CD4-positive, alpha-beta memory T cell (primary cell): ENCODE measurements around the gene RGP1. TPM values are rescaled to one million over a fixed set of nuclear protein-coding genes. Genes with fewer than 3 reads are reported as not detected.

Experiments used
- CTCF ChIA-PET: fragments of 350-600 bp; sonication (Branson Sonifier 250); formaldehyde crosslinking; loops from one replicate; lab custom pipeline; 2021; ENCODE audit warnings: inconsistent platforms; ENCODE audit not compliant: partially characterized antibody; lab: Charles Lee
- POLR2A ChIA-PET: fragments of 350-600 bp; sonication (Branson Sonifier 250); formaldehyde crosslinking; loops from one replicate; lab custom pipeline; 2021; ENCODE audit not compliant: partially characterized antibody; lab: Charles Lee
- DNase-seq, 5 donors: peaks; one replicate each; pipeline versions ENCODE4 v3.0.0 to v3.0.0-alpha.2; 2020 to 2022; ENCODE audit warnings: mixed read lengths in 1 of 5
- H3K27ac ChIP-seq: one replicate; pipeline ENCODE4 v1.7.0; 2013; ENCODE audit warnings: low read depth, low read length
- H3K27me3 ChIP-seq: 2 replicates; pipeline ENCODE4 v1.7.0; 2013; ENCODE audit warnings: mild to moderate bottlenecking, low read length, moderate library complexity; ENCODE audit not compliant: insufficient read depth
- H3K36me3 ChIP-seq: 2 replicates; pipeline ENCODE4 v1.7.0; 2013; ENCODE audit warnings: mild to moderate bottlenecking, low read length, moderate library complexity; ENCODE audit not compliant: insufficient read depth
- H3K4me1 ChIP-seq: 2 replicates; pipeline ENCODE4 v1.7.0; 2013; ENCODE audit warnings: mild to moderate bottlenecking, low read length, moderate library complexity; ENCODE audit not compliant: insufficient read depth
- H3K4me3 ChIP-seq, 2 donors: one replicate each; pipeline ENCODE4 v1.7.0; 2013; ENCODE audit warnings: low read length in 2 of 2, mild to moderate bottlenecking in 1 of 2
- H3K9me3 ChIP-seq, 2 donors: one replicate each; pipeline ENCODE4 v1.7.0; 2013; ENCODE audit warnings: low read length in 2 of 2, control low read depth in 1 of 2; ENCODE audit not compliant: control insufficient read depth in 1 of 2
- H3K27ac Mint-ChIP-seq, 7 donors: one replicate each; pipeline ENCODE4 v1.8.0; 2020 to 2021; ENCODE audit warnings: mixed read lengths in 7 of 7, mild to moderate bottlenecking in 6 of 7, inconsistent platforms in 3 of 7, moderate library complexity in 3 of 7
- H3K27me3 Mint-ChIP-seq, 2 donors: one replicate each; pipeline ENCODE4 v1.8.0; 2020 to 2021; ENCODE audit warnings: mixed read lengths in 2 of 2
- H3K36me3 Mint-ChIP-seq, 2 donors: one replicate each; pipeline ENCODE4 v1.8.0; 2020 to 2021; ENCODE audit warnings: mixed read lengths in 2 of 2, inconsistent platforms in 1 of 2, mild to moderate bottlenecking in 1 of 2
- H3K4me1 Mint-ChIP-seq, 4 donors: one replicate each; pipeline ENCODE4 v1.8.0; 2020 to 2021; ENCODE audit warnings: mixed read lengths in 4 of 4, mild to moderate bottlenecking in 1 of 4
- H3K4me3 Mint-ChIP-seq, 8 donors: one replicate each; pipeline ENCODE4 v1.8.0; 2020 to 2021; ENCODE audit warnings: mixed read lengths in 8 of 8, mild to moderate bottlenecking in 7 of 8, moderate library complexity in 6 of 8, inconsistent platforms in 3 of 8
- H3K9me3 Mint-ChIP-seq, 8 donors: one replicate each; pipeline ENCODE4 v1.8.0; 2020 to 2021; ENCODE audit warnings: mixed read lengths in 8 of 8, mild to moderate bottlenecking in 5 of 8, inconsistent platforms in 3 of 8, moderate library complexity in 1 of 8
- intact Hi-C: fragments of 100-400 bp; cut with micrococcal nuclease; formaldehyde crosslinking; loops from one replicate; pipeline ENCODE4 v1.15.1; 2023
- polyA plus RNA-seq, 2 donors: library from polyadenylated mRNA; unstranded; fragments of 300-500 nt; fragmentation: Illumina TruSeq; gene quantifications; one replicate each; pipeline ENCODE4 v1.2.3, GENCODE V29; 2021
- total RNA-seq, 2 experiments: library from RNA; stranded (reverse); gene quantifications; one replicate each; pipeline ENCODE4 v1.2.3, GENCODE V29; 2021

RGP1 gene
- total and polyA plus RNA-seq, 4 experiments from 2014 or later, result 6.1 to 33.8 (median 20.9) TPM

DNA sequence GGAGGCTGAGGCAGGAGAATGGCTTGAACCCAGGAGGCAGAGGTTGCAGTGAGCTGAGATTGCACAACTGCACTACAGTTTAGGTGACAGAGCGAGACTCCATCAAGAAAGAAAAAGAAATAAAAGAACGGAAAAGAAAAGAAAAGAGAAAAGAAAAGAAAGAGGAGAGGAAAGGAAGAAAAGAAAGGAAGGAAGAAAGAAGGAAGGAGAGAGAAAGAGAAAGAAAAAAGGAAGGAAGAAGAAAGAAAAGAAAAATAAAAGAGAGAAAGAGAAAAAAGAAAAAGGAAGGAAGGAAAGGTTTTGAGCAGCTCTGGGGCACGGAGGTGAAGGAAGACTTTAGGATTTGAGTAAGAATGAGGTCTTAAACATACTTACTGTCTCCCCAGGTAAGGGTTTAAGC is 35.5 kb upstream of the RGP1 start:
- H3K4me1 Mint-ChIP-seq, result peaks cover 0 to 2% (median 0%) of the 10 kb centered on the region in 4 donors
- CTCF ChIA-PET, result interaction anchor here (1.5 to 8.4 kb wide), 2 partner anchors 12 to 17 kb away, joined by 3 to 76 read pairs; no protein-coding TSS in a partner anchor
- H3K36me3 ChIP-seq, result peaks cover 83% of the 10 kb centered on the region
- no peak overlapping the region for H3K4me3 ChIP-seq
- DNase-seq, result no peak
- H3K36me3 Mint-ChIP-seq, result peaks cover 84 to 90% of the 10 kb centered on the region in 2 donors
- H3K4me1 ChIP-seq, result no peaks in the 10 kb centered on the region
- H3K4me3 Mint-ChIP-seq, result no peak overlapping the region
- POLR2A ChIA-PET, result interaction anchor here (0.8 to 3.0 kb wide), 2 partner anchors 19 to 27 kb away, joined by 3 to 11 read pairs; partner anchors contain the start of genes CREB3 and TLN1
- intact Hi-C loops, result no loop called here
- no peaks in the 10 kb centered on the region for H3K9me3 ChIP-seq
- H3K27me3 Mint-ChIP-seq, result no peaks in the 10 kb centered on the region
- no peak overlapping the region for H3K27ac ChIP-seq
- H3K27ac Mint-ChIP-seq, result peak overlapping the region in 4 of 7 donors; percentile 60 to 84 (median 68)
- H3K9me3 Mint-ChIP-seq, result no peaks in the 10 kb centered on the region
- no peaks in the 10 kb centered on the region for H3K27me3 ChIP-seq

GRCh38 chr9:35714123-35714522 is 35.0 kb upstream of the RGP1 start:
- Mint-ChIP-seq H3K9me3 (no peaks in the 10 kb centered on the region), H3K27ac (peak overlapping the region in 2 of 7 donors; percentile 31 to 67), H3K4me1 (peaks cover 0 to 2% (median 0%) of the 10 kb centered on the region in 4 donors), H3K27me3 (no peaks in the 10 kb centered on the region), H3K36me3 (peaks cover 79 to 90% of the 10 kb centered on the region in 2 donors), H3K4me3 (no peak overlapping the region)
- DNase-seq, result no peak
- intact Hi-C loops, result no loop called here
- Histone ChIP-seq H3K4me1 (no peaks in the 10 kb centered on the region), H3K4me3 (no peak overlapping the region), H3K27ac (no peak overlapping the region), H3K27me3 (no peaks in the 10 kb centered on the region), H3K9me3 (no peaks in the 10 kb centered on the region), H3K36me3 (peaks cover 83% of the 10 kb centered on the region)
- ChIA-PET CTCF (interaction anchor here (1.5 to 8.4 kb wide), 2 partner anchors 11 to 18 kb away, joined by 3 to 76 read pairs; no protein-coding TSS in a partner anchor), POLR2A (interaction anchor here (1.2 to 3.0 kb wide), 2 partner anchors 9 to 18 kb away, joined by 3 to 11 read pairs; partner anchors contain the start of genes CREB3 and TLN1)

DNA sequence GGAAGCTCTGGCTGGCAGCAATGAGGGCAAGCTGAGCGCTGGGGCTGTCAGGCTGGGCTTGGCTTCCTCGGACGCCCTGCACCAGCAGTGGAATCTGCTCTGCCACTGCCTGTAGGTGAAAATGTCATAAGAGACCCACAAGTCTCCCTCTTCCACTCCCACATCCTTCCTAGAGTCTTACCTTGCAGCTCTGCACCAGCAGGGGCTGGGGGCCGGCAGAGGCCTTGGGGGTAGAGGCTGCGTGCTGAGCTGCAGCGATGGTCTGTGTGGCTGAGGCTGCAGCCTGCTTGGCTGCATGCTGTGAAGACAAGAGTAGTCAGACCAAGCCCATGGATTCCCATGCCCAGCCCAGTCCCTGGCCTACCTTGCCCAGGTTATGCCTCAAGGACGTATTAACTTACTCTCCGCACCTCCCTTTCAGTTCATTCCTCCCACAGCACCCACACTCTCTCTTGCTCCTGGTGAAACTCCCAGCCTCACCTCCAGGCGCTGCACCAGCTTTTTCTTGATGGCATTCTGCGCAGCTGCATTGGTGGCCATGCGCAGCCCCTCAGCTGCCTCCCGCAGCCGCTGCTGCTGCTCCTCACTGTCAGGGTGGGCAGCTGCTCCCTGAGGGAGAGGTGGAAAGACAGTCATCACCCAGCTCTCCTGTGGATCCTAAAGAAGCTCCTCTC is 34.4 kb upstream of the RGP1 start:
- ChIA-PET CTCF (interaction anchor here (0.7 to 8.4 kb wide), 4 partner anchors 13 to 168 kb away, joined by 3 to 76 read pairs (median 4); no protein-coding TSS in a partner anchor), POLR2A (interaction anchor here (0.8 to 3.0 kb wide), 4 partner anchors 8 to 52 kb away, joined by 3 to 11 read pairs (median 4); partner anchors contain the start of genes CREB3 and TLN1)
- Mint-ChIP-seq H3K27ac (peak overlapping the region in 5 of 7 donors; percentile 12 to 80 (median 67)), H3K9me3 (no peaks in the 10 kb centered on the region), H3K4me3 (peak overlapping the region in 1 of 8 donors; percentile 21), H3K27me3 (no peaks in the 10 kb centered on the region), H3K4me1 (peaks cover 0 to 2% (median 0%) of the 10 kb centered on the region in 4 donors), H3K36me3 (peaks cover 79 to 92% of the 10 kb centered on the region in 2 donors)
- H3K27ac ChIP-seq, result no peak overlapping the region
- no peak for DNase-seq
- intact Hi-C loops, result no loop called here
- H3K36me3 ChIP-seq, result peaks cover 89% of the 10 kb centered on the region
- no peaks in the 10 kb centered on the region for H3K4me1 ChIP-seq
- no peak overlapping the region for H3K4me3 ChIP-seq
- H3K27me3 ChIP-seq, result no peaks in the 10 kb centered on the region
- no peaks in the 10 kb centered on the region for H3K9me3 ChIP-seq

- Histone ChIP-seq H3K27ac (no peak overlapping the region), H3K36me3 (peaks cover 94% of the 10 kb centered on the region), H3K9me3 (no peaks in the 10 kb centered on the region), H3K4me1 (no peaks in the 10 kb centered on the region), H3K4me3 (no peak overlapping the region), H3K27me3 (no peaks in the 10 kb centered on the region)
- Mint-ChIP-seq H3K36me3 (peaks cover 75 to 93% of the 10 kb centered on the region in 2 donors), H3K4me3 (no peak overlapping the region), H3K27me3 (no peaks in the 10 kb centered on the region), H3K27ac (peak overlapping the region in 5 of 7 donors; percentile 15 to 94 (median 52)), H3K9me3 (no peaks in the 10 kb centered on the region), H3K4me1 (no peaks in the 10 kb centered on the region)
- ChIA-PET CTCF (interaction anchor here (0.7 to 8.4 kb wide), 6 partner anchors 12 to 166 kb away, joined by 3 to 76 read pairs (median 5); partner anchors contain the start of genes CCDC107 and RMRP), POLR2A (interaction anchor here (0.8 to 1.3 kb wide), 2 partner anchors 12 to 32 kb away, joined by 3 to 6 read pairs; no protein-coding TSS in a partner anchor)
- no peak for DNase-seq
- intact Hi-C loops, result no loop called here
Measured at GRCh38 chr9:35716230-35716629, 32.9 kb upstream of the RGP1 start.

- H3K36me3 ChIP-seq, result peaks cover 96% of the 10 kb centered on the region
- intact Hi-C loops, result no loop called here
- POLR2A ChIA-PET, result interaction anchor here (0.8 to 1.3 kb wide), 2 partner anchors 11 to 15 kb away, joined by 3 to 6 read pairs; partner anchors contain the start of genes CREB3 and TLN1
- Mint-ChIP-seq H3K27me3 (no peaks in the 10 kb centered on the region), H3K27ac (peak overlapping the region in 3 of 7 donors; percentile 1 to 57 (median 16)), H3K36me3 (peaks cover 76 to 93% of the 10 kb centered on the region in 2 donors), H3K9me3 (no peaks in the 10 kb centered on the region), H3K4me1 (peaks cover 0 to 9% (median 2%) of the 10 kb centered on the region in 4 donors), H3K4me3 (no peak overlapping the region)
- H3K9me3 ChIP-seq, result no peaks in the 10 kb centered on the region
- no peak overlapping the region for H3K4me3 ChIP-seq
- no peaks in the 10 kb centered on the region for H3K27me3 ChIP-seq
- H3K4me1 ChIP-seq, result no peaks in the 10 kb centered on the region
- CTCF ChIA-PET, result interaction anchor here (0.7 to 8.4 kb wide), 5 partner anchors 11 to 59 kb away, joined by 3 to 76 read pairs (median 4); partner anchors contain the start of genes CCDC107 and RMRP
- H3K27ac ChIP-seq, result no peak overlapping the region
- DNase-seq, result no peak
Measured at GRCh38 chr9:35717132-35717870, 31.8 kb upstream of the RGP1 start.

DNA sequence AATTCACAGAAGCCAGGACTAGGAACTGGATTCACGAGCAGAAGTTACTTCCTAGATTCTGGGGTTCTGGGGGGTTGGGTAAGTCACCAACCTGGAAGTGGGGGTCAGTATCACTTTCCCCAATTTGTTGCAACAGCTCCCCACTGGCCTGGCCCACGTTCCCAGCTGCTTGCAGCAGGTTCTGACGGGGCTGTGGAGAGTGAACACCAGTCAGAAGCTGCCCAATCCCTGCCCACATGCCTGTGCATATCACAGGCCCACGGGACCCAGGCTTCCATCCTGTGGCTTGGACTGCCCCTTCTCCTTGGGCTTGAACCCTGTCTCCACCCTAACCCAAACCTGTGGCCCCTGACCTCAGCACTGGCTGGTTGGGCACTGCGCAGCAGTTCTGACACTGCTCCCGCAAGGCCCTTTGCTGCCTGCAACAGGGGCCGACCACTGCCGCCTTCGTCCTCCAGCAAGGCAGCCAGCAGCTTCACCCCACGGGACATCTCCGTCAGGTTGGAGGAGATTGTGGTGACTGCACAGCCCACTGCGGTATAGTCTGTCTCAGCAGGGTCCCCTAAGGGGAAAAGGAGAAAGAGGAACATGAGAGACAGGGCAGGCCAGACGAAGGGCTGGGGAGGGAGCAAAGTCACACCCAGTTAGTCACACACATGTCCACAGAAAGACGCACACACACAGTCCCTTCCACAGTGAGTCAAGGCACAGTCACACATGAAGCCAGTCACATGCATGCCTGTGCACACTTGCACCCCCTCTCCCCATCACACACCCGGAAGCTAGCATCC is 30.2 kb upstream of the RGP1 start:
- no peaks in the 10 kb centered on the region for H3K9me3 Mint-ChIP-seq
- H3K4me3 ChIP-seq, result no peak overlapping the region
- peaks cover 0 to 9% (median 2%) of the 10 kb centered on the region in 4 donors for H3K4me1 Mint-ChIP-seq
- H3K27me3 Mint-ChIP-seq, result no peaks in the 10 kb centered on the region
- POLR2A ChIA-PET, result interaction anchor here (1.0 to 1.6 kb wide), 2 partner anchors 14 to 103 kb away, joined by 3 to 4 read pairs; partner anchors contain the start of gene CREB3
- no peak overlapping the region for H3K27ac ChIP-seq
- H3K27ac Mint-ChIP-seq, result peak overlapping the region in 3 of 7 donors; percentile 44 to 76 (median 48)
- peaks cover 95% of the 10 kb centered on the region for H3K36me3 ChIP-seq
- no peaks in the 10 kb centered on the region for H3K9me3 ChIP-seq
- peaks cover 81 to 93% of the 10 kb centered on the region in 2 donors for H3K36me3 Mint-ChIP-seq
- CTCF ChIA-PET, result interaction anchor here (1.2 to 8.4 kb wide), 3 partner anchors 23 to 61 kb away, joined by 3 to 76 read pairs (median 4); partner anchors contain the start of genes CCDC107, GBA2, RGP1 and RMRP
- no peak for DNase-seq
- no peaks in the 10 kb centered on the region for H3K4me1 ChIP-seq
- intact Hi-C loops, result no loop called here
- no peak overlapping the region for H3K4me3 Mint-ChIP-seq
- H3K27me3 ChIP-seq, result no peaks in the 10 kb centered on the region
